Measurements from ENCODE around the gene SPR.
A peak's percentile ranks its signal among the peaks of the same experiment; 100 is the strongest.

SPR gene

GRCh38 chr2:72891091-72891818 is 4.0 kb downstream of the SPR start:
- TF ChIP-seq CTCF (conservative IDR thresholded peaks at IDR 0.05), result no peak
- H3K27ac ChIP-seq, result no peak overlapping the region

- peak; percentile 90 for TF ChIP-seq CTCF (conservative IDR thresholded peaks at IDR 0.05)
- H3K27ac ChIP-seq, result no peak overlapping the region
Observed at GRCh38 chr2:72892506-72893173, 5.4 kb downstream of the SPR start.

DNA sequence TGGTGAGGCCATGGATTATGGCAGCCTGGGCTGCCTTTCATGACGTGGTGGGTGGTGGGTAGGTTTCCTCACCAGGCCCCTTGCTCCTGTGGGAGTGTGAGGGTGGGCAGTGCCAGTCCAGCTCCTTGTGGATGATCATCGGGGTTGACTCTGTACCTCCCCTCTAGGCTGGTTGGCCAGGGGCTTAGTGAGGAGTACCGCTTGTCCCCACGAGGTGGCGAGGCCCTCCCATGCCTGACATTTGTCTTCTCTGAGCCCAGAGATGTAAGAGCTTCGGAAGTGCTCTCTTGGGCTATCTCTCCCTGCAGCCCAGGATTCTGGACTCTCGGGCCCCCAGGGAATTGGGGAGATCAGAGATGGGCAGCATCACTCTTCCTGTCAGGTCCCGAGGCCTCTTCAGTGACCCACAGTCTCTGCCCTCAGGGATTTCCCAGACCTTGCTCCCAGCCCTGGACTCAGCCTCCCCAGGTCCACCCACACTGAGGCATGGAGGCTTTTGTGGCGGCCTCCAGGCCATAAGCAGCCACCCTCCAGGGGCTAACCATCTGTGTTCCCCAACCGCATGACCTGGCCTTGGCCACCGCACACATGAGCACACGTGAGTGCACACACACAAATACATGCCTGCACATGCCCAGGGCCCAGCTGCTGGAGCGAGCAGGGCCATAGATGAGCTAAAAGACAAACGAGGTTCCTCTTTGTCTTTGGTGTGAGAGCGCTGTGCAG is 6.5 kb downstream of the SPR start:
- TF ChIP-seq CTCF (conservative IDR thresholded peaks at IDR 0.05), result peak; percentile 81
- H3K27ac ChIP-seq, result no peak overlapping the region

DNA sequence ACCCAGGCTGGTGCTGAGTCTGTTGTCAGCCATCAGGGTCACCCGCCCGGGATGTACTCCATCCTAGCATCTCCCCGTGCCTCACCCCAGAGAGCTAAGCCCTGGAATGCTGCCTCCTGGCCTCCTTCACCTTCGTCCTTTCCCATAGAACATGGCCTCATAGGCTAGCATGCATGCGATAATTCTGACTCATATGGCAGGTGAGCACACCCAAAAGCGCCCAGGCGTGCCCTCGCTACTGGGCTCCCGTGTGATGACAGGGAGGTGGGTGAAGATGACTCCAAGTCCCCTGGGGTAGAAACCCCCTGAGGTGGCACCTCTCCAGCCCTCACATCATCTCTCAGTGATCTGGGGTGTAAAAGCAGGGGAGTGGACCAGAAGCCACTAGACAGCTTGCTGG is 7.3 kb downstream of the SPR start:
- H3K27ac ChIP-seq, result no peak overlapping the region
- no peak for TF ChIP-seq CTCF (conservative IDR thresholded peaks at IDR 0.05)

DNA sequence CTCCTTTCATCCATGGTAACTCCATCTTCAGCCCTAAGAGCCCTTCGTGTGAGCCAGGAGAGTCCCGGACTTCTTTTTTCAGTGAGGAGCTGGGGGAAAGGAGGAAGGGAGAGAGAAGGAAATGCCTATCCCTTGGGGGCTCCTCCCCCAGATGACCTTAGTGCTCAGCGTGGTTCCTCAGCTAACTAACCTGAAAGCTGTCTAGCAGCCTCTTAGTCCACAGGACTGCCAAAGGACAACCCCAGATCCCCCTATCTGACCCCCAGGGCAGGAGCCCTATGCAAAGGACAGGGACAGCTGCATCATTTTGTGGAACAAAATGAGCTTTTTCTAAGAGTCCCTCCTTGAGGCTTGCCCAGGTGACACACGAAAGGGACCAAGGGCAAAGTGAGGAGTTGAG is 7.9 kb downstream of the SPR start:
- no peak for TF ChIP-seq CTCF (conservative IDR thresholded peaks at IDR 0.05)
- H3K27ac ChIP-seq, result peak overlapping the region; percentile 38; the same call in 1 of the 2 replicates

DNA sequence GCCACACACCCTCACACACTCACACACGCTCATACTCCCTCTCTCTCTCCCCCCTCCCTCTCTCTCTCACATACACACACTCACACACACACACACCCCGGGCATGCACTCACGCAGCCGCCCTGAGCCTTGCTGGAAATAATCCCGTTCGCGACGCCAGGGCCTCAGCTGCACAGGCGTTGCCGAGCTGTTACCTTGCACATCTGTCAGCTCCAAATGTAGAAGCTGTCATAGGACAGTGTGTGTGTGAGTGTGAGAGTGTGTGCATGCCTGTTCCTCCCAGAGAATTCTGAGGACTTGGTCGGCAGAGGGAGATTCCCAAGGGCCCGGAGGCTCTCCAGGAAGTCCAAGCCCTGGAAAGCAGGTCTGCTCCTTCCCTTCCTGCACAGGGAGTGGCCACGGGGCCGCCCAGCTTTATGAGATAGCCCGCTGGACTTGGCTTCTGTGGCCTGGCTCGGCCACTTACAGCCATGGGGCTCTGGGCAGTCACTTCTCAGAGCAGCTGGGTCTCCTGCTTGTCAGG is 8.6 kb downstream of the SPR start:
- TF ChIP-seq CTCF (conservative IDR thresholded peaks at IDR 0.05), result no peak; the same call in 1 of the 2 replicates
- H3K27ac ChIP-seq, result peak overlapping the region; percentile 38; the same call in 1 of the 2 replicates

DNA sequence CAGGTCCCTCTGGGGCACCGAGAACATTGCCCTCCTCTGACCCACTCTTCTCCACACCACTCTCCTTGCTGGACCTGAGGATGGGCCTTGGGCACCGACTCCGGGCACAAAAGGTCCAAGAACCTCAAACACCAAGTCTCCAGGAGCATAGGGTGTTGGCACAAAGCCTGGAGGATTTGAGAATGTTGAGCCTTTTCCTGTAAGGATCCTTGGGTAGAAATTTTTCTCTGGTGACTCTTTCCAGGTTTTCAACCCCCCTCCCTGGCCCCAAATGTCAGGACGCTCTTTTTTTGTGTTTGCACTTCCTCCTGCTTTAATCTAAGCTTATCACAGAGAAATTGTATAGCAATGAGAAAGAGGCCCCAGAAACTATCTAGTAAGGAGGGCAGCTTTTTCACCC is 9.2 kb downstream of the SPR start:
- peak overlapping the region; percentile 38; the same call in 1 of the 2 replicates for H3K27ac ChIP-seq
- TF ChIP-seq CTCF (conservative IDR thresholded peaks at IDR 0.05), result no peak

All from VCaP (cell line).